A549 treated with dexamethasone at 1 μM for 4 hours (cell line): ENCODE data around the gene CTRB1. TPM values are rescaled to one million over a fixed set of nuclear protein-coding genes. Genes with fewer than 3 reads are reported as not detected.

Experiments used
- total RNA-seq: library from RNA; stranded (reverse); fragments of 200-300 nt; extraction: Qiagen RNA extraction; gene quantifications from 5 replicates; pipeline ENCODE4 v1.2.3, GENCODE V29; 2022

CTRB1 gene
- total RNA-seq = 0.18 TPM in 1 of 5 replicates, not detected in the others

GRCh38 chr16:75218256-75219076 is at the start of gene CTRB1:
Gene CTRB1, plus strand, starts transcription at chr16:75218988. Its CDS starts 20 bp downstream, at chr16:75219008.

GRCh38 chr16:75206749-75207451 is 11.9 kb upstream of the CTRB1 start, which contains the start of gene CTRB2:
Gene CTRB2, minus strand, starts transcription at chr16:75207161. Its CDS starts 20 bp downstream, at chr16:75207141.

GRCh38 chr16:75251280-75252048 is 32.7 kb downstream of the CTRB1 start, which contains the start of gene BCAR1:
Gene BCAR1, minus strand, starts transcription at chr16:75251624. Its CDS starts 142 bp downstream, at chr16:75251482.

Other genes starting within 250 kb of the CTRB1 start
- 17.2 to 27.1 TPM (median 25.0 TPM) in 5 replicates for gene WDR59, start 233.9 kb upstream of the CTRB1 start, total RNA-seq
- 17.4 to 25.6 TPM (median 24.1 TPM) in 5 replicates for gene ZNRF1, start 220.0 kb upstream of the CTRB1 start, total RNA-seq
- gene LDHD, start 102.2 kb upstream of the CTRB1 start, total RNA-seq = 0.46 to 0.88 TPM (median 0.64 TPM) in 5 replicates
- gene ZFP1, start 70.5 kb upstream of the CTRB1 start, total RNA-seq = 11.2 to 13.1 TPM (median 12.3 TPM) in 5 replicates
- gene CTRB2, start 11.8 kb upstream of the CTRB1 start, total RNA-seq = 0.07 TPM in 1 of 5 replicates, not detected in the others
- 82.0 to 145 TPM (median 139 TPM) in 5 replicates for gene BCAR1, start 32.6 kb downstream of the CTRB1 start, total RNA-seq
- gene CFDP1, start 214.5 kb downstream of the CTRB1 start, total RNA-seq = 65.7 to 84.6 TPM (median 68.7 TPM) in 5 replicates
- gene TMEM170A, start 245.7 kb downstream of the CTRB1 start, total RNA-seq = 12.0 to 15.9 TPM (median 14.5 TPM) in 5 replicates